HUDEP-2 (cell line): ENCODE results near the gene UXT.

ENCODE experiments used
- DNase-seq, 76 experiments: peaks; one replicate each; lab custom pipeline; 2025; ENCODE audit not compliant: unreplicated experiment in 76 of 76; lab: John Stamatoyannopoulos, UW

Gene UXT

DNA sequence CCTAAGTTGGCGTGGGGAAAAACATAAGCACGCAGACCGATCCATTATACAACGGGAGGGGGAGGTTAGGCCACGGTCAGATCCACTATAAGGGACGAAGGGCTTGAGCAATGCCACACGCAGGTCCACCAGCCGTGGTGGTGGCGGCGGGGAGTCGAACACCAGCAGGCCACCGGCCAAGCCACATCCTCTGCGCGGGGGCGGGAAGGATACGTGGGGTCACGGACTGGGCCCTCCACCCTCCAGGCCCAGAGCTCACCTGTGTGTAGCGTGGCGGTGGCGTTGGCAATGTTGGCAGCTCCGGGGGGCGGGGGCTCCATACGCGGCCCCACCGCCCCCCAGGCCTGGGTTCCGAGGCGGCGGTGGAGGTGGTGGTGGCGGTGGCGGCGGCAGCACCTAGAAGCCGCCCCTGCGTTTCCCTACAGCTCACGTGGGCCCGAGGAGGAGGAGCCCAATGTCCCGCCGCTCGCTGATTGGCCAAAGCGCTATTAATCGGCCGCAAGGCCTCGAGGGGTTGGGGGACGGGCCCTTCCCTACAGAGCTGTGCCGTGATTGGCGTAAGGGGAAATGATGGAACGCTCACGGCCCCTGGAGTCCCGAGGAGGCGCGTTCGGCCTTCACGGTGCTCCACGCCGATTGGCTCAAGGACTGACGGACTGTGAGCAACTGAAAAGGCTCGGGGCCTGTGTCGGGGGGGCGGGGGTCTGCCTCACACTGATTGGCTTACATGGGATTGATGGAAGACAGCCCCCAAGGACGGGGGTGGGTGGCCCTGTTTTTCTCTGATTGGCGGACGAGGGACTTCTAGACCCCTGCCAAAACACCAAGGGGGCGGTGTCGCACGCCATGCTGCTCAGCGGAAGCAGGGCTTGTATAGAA lies 8.6 kb downstream of the UXT start, which contains the start of gene ELK1:
Gene ELK1 (minus strand): TSS at position 400 of the 879 bp plus-strand sequence. CDS start 9,122 bp downstream, outside the sequence.
- DNase-seq = peak in 75 of 76 experiments; percentile 46 to 98 (median 89)

DNA sequence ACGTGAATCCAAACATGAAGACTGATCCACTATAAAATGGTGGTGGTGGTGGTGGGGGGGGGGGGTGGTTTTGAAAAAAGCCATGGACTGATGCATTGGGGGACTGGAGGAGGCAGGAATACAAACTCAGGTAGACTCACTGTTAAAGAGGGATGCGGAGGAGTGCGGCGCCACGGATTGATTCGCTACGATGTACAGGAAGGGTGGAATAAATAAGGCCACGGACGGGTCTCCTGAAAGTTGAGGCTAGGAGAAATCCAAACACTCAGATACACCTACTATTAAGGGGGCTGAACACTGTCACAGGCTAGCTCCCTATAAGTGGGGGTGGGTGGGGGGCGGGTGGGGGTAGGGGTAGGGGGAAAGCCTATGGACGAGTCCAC lies 9.2 kb downstream of the UXT start:
- DNase-seq = no peak

DNA sequence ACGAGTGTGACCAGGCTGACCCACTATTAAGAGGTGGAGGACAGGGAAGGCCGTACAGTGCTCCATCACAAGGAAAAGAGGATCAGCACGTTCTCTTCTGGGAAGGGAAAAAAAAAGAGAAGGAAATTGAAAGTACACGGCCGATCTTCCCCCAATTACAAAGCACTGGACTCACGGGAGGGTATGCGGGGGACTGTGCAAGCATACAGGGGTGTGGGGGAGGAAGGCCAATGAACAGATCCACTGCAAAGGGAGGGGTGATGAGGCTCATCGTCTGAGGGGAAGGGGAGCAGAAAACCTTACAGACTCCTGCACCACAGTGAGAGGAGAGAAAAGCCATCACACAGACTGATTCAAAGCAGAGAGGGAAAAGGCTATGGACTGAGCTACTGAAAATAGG lies 9.7 kb downstream of the UXT start:
- DNase-seq = peak in 2 of 76 experiments; percentile 2 to 4

DNA sequence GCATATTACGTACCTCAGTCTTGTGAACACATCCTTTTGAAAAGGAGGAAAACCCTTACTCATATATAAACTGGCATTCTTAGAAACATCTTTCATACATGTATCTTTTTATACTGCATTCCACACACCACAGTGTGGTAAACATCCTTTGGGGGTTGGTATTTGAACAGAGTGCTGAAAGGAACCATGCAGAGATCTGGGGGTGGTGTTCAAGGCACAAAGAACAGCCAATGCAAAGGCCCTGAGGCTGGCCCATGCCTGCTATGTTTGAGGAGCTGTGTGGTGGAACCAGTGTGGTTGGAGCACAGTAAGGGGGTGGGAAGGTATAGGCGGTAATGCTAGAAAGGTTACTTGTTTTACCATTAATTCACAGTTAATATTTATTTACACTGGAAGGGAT lies 10.6 kb downstream of the UXT start:
- no peak for DNase-seq

DNA sequence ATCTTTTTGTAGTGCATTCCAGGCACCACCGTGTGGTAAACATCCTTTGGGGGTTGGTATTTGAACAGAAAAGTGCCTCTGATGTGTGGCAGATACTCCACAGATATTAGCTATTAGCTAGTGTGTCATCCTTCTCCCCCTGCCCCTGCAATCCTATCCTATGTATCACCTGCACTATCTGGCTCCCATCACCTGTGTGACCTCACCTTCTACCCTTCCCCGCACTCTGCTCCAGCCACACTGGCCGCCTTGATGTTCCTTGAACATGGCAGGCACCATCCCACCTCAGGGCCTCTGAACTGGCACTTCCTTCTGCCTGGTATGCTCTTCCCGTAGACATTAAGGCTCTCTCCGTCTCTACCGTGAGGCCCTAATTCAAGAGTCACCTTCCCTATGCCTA lies 12.3 kb downstream of the UXT start:
- DNase-seq = no peak

DNA sequence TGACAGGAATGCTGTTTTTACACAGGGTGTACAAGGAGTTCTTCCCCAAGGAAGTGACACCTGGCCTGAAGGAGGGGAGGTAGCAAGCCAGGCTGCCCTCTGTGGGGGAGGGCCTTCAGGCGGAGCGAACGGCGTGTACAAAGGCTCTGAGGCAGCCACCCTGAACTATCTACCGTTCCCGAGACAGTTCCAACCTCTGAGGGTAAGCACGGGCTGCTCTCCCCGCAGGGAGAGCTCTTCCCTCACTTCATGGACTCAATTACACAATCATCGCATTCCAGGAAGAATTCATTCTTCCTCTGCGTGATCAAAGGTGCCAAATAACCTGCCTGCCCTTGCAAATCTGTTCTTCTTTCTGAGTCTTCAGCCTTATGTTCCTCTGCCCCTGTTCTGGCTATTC lies 13.4 kb downstream of the UXT start:
- DNase-seq = no peak

DNA sequence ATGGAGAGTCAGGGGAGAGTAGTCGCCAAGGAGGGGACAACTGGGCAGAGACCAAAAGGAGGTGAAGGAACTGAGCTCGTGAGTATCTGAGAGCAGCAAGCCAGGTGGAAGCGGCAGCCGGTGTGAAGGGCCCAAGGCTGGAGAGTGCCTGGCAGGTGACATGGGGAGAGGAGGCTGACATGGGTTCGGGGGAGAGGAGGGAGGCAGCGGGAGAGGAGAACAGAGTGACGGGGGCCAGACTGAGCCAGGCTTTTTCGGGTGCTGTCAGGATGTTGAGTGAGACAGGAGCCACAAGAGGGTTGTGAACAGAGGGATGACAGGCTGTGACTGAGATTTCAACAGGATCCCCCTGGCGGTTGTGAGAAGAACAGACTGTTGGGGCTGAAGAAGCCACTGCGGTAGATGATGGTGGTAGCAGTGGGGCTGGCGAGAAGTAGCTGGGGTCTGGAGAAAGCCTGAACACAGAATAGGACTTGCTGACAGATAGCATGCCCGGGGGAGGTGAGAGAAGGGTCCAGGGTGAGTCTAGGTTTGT lies 14.4 kb downstream of the UXT start:
- DNase-seq = peak in 1 of 76 experiments; percentile 6

DNA sequence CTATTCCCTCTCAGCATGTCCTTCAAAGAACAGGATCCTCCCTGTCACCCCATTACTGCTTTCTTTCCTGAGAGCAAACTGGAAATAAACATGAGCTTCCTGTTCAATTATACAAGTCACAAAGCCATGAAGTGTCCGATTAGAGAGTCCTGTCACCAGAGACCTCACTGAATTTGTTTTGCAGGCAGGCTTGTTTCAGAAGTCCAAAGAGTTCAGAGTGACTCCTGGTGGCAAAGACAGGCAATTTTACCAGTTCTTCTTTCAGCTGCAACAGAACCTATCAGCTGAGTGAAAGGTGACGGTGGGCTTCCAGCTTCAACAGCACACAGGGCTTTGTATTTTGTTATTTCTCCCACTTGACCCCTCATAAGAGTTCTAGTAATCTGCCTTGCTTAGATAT lies 15.1 kb downstream of the UXT start:
- peak in 9 of 76 experiments; percentile 0 to 23 (median 1) for DNase-seq

DNA sequence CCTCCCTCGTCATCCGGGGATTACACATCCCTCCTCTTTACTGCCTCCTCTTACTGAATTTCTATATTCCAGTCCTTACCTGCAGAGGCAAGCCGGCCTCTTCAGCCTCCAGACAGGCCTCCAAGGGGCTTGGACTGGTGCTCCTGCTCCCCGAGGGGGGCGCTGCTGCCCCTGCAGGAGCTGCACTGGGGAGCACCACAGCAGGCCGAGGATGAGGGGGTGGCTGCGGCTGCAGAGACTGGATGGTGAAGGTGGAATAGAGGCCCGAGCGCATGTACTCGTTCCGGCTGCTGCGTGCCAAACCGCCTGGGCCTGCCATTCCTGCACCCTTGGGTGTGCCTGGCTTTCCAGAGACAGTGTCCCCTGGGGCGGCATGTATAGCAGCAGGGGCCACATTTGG lies 20.2 kb downstream of the UXT start:
- DNase-seq = no peak

DNA sequence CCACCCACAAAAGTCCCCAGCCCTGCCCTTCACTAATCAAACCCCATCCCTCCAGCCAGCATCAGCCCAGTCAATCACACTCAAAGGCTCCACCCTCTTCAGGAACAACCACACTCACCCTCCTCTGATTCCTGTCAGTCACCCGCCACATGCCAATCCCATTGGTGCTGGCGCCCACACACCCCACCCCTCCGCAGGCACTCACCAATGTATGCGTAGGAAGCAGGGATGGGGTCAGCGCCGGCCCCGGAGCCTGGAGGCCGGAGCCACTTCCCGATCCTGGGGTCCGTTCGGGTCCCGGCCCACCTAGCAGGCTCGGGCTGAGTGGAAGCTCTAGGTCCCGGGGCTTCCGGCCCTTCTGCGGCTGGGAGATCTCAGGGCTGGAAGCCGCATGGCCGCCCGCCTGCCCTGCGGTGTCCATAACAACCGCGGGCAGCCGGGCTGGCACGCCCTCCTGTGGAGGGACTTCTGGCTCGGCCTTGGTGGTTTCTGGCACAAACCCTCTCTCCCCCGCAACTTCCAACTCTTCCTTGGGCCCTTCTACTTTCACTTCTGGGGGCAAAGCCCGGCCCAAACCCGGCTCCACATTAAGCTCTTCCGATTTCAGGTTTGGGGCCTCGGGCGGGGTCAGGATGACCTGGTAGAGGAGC lies 21.3 kb downstream of the UXT start:
- peak in 17 of 76 experiments; percentile 1 to 69 (median 53) for DNase-seq

DNA sequence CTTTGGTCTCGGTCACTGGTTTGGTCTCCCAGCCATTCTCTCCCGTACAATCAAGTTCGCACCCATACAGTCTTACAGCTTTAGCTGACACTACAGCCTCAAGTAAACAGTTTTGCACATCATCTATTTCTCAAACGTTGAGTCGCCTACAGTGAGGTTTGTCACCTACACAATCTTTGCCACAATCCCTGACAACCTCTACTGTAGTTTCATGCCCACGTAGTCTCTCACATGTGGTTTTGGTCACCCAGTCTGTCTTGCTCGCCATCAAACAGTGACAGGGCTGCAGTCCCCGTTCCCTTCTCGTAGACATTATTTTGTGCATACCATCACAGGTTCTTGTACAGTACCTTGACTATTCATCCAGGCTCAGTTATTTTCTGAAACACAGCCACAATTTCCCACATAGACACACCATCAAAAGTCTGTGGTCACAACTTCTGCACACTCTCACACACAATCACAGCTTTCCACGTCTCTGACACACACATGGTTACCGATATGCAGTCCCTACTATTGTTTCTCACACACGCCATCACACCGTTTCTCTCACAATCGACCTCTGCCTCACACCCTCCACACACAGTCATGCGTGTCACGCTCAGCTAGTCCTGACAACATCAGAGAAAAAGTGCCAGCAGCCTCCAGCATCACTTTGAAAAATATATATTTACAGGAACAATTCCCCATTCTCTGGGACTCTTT lies 24.0 kb downstream of the UXT start:
- DNase-seq = no peak

DNA sequence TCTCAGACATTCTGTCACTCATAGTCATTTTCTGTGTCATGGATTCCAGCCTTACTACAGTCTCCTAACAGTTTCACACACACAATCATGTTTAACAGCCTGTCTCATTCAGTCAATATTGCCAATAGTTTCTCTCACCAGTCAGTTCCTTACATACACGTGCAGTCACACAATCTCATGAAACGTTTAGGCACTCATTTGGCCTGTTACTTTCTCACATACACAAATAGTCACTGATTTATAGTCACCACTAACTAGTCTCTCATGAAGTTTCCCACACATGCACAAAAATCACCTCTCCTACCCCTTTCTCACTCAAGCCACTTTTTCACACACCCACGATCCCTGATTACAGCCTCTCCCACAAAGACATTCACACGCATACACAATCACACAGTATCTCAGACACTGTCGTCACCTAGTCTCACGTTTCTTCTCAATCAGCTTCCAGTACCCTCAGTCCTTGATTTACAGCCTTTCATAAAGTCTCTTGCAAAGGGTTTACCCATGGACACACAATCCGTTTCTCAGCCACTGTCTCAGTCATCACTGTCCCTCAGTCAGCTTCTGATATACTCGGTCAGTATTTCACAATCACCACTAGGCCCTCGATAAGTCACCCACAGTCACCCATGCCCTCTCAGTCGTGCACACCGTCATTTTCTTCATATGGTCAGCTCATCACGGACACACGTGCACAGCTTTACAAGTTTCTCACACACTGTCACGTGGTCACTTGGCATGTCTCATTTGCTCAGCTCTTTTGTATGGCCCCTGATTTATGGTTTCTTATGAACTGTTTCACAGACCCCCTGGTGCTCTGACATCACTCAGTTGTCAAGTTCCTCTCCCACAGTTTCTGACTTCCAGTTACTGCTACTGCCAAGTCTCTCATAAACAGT lies 25.0 kb downstream of the UXT start:
- no peak for DNase-seq

DNA sequence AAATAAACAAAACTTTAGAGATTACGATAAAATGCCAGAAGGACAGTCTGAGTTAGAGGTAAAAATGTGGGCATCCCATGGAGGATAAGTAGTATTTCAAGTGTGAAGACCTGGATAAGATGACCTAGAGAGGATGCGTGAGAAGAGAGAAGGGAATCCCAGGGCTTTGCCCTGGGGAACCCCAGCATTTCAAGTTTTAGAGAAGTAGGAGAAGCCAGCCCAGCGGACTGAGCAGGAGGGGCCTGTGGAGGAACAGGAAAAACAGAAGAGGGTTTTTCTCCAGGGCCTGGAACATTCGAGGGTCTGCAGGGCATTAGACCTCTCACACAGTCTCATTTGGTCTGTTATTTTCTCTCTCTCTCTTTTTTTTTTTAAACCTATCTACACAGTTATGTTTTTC lies 26.3 kb downstream of the UXT start:
- no peak for DNase-seq

DNA sequence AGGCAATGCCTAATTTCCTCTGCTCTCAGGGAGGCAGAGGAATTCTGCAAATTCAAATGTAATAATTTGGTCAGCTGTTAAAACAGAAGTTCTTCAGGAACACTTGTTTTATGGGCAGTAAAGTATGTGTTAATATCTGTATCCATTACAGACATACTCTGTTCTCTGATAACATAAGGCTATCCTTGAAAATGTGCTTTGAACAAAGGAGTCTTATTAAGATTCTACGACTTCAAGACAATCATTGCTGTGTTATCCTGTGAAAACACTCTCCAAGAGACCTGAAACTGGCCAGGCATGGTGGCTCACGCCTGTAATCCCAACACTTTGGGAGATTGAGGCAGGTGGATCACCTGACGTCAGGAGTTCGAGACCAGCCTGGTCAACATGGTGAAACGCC lies 27.3 kb downstream of the UXT start:
- no peak for DNase-seq

DNA sequence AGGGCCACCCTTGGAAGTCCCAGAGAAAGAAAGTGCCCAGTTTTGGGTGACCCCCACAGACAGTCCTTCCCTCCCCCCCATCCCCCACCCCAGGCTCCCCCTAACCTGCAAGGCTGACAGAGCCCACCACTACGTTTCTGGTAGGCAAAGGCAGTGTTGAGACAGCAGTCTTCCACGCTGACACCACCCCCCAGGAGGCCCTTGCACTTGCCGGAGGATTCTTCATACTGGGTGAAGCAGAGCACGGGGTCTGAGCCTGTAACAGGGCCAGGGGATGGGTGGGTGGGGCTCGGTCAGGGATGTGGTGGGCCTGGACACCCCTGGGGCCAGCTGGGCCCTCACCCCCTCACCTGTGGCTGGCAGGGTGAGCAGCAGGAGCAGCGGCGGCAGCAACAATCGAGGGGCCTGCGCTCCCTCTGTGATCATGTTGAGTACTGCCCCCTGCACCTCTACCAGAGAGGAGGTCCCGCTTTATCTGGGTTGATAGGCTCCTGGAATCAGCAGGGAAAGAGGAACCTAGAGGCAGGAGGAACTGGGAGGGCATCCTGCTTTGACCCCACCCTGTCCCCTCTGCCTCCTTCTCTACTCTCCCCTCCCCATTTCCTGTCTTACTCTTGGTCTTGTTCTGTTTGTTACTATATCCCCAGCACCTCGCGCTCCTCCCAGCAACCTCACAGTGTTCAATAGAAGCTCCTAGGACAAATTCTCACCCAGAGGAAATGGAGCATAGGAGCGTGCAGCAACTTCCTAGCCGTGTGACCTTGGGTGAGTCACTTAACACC lies 29.4 kb downstream of the UXT start, which contains the start of gene CFP:
Gene CFP (minus strand): TSS at position 512 of the 782 bp plus-strand sequence. CDS start 86 bp downstream, at position 426.
- no peak for DNase-seq

DNA sequence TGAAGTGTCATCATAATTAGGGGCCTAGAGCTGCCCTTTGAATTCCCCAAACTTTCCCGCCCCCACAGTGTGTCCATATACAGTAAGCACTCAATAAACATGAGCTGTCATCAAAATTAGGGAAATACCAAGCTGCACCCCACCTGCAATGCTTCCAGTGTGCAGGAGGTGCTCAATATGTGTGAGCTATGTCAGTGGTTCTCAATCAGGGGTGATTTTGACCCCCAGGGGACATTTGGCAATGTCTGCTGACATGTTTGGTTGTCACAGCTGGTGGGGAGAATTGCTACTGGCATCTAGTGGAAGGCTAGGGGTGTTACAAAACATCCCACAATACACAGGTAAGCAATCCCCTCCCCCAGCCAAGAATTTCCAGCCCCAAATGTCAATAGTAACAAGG lies 30.0 kb downstream of the UXT start:
- no peak for DNase-seq

DNA sequence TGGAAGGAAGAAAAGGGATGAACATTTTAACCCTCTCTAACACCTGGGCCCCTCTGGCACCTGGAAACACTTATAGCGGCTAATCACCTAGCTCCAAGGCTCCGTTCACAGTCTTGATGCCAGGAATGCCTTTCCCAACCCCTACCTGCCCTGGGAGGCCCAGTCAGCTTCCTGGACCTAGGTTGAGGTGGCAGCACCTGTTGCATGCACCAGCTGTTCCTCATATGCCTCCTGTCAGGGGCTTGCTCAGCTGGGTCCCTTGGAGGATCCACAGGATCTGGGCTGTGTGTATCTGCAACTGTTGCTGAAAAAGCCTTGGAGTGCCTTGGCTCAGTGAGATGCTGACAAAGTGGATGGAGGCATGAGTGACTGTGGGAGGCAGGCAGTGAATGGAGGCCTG lies 33.6 kb downstream of the UXT start:
- no peak for DNase-seq

DNA sequence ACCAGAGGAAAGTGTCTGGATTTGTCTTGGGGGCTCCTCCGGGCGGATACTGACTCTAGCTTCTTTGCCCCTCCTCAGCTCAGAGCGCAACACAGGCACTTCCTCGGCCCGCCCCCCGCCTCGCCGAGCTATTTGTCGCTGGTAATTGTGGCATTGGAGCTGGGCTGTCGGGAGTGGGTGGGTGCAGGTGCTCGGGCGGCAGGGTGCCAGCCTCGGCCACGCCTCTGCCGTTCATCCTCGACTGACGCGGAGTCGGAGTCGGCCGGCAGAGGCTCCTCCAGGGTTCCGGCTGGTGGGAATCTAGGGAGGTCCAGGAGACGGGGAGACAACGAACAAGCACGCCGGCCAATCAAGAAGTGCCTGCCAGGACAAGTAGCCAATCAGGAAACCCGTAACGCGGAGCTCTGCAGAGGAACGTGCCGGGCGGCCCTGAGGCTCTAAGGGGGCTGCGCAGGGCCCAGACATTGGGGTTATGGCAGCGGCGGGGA lies 35.4 kb downstream of the UXT start:
- DNase-seq = peak in 10 of 76 experiments; percentile 2 to 27 (median 6)

DNA sequence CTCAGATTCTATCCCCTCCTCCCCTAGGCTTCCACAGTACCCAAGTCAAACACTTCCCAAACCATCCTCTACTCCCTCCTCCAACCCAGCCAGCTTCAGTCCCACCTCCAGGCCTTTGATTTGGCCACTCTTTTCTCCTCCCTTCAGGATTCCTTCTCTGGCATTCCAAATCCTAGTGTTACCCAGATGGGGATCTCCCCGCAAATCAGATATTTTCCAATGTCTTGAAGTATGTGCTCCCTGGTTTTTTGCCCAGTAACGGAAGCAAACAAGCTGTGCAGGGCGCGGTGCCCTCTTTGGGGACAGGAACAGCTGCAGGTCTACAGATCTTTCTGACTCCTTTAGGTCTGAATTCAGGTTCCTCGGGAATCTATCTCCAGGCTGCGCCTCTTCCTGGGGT lies 37.1 kb downstream of the UXT start:
- no peak for DNase-seq
